Epithelial cell of esophagus (primary cell): ENCODE data around the gene IMP4.
"Not testable (repeated sequence)": the region's sequence is repeated elsewhere in the genome, so short reads cannot be mapped to it uniquely, and the experiment has no call there.

Source experiments
- DNase-seq: peaks from one replicate; pipeline ENCODE4 v3.0.0; 2010; ENCODE audit warnings: low read depth
- H3K4me3 ChIP-seq: 2 replicates; pipeline ENCODE4 v1.5.1; 2011; ENCODE audit warnings: mild to moderate bottlenecking, low read length, control low read depth
- CTCF ChIP-seq: IDR thresholded peaks from 2 replicates; pipeline ENCODE4 v1.5.1; 2011; ENCODE audit warnings: low read depth, mild to moderate bottlenecking, low read length, control low read depth, inconsistent platforms; ENCODE audit not compliant: insufficient read depth; ENCODE audit errors: missing control alignments

Gene IMP4

GRCh38 chr2:130327703-130328527 is 14.8 kb upstream of the IMP4 start:
- no peak overlapping the region for H3K4me3 ChIP-seq
- TF ChIP-seq CTCF, result no peak
- peak; percentile 80 for DNase-seq

GRCh38 chr2:130328710-130329109 is 14.0 kb upstream of the IMP4 start:
- no peak for TF ChIP-seq CTCF
- no peak overlapping the region for H3K4me3 ChIP-seq
- DNase-seq, result peak; percentile 97

GRCh38 chr2:130332271-130333073 is 10.2 kb upstream of the IMP4 start:
- DNase-seq, result peak; percentile 92
- TF ChIP-seq CTCF, result peak; percentile 98
- no peak overlapping the region for H3K4me3 ChIP-seq

- not testable (repeated sequence) for H3K4me3 ChIP-seq, DNase-seq
Measured at GRCh38 chr2:130333253-130333652, 9.4 kb upstream of the IMP4 start.

GRCh38 chr2:130334026-130334425 is 8.7 kb upstream of the IMP4 start:
- DNase-seq, result no peak
- no peak for TF ChIP-seq CTCF
- no peak overlapping the region for H3K4me3 ChIP-seq

- DNase-seq, result no peak
Measured at GRCh38 chr2:130335226-130335625, 7.5 kb upstream of the IMP4 start.

More at GRCh38 chr2:130335226-130335625, 7.5 kb upstream of the IMP4 start:
- no peak for TF ChIP-seq CTCF
- H3K4me3 ChIP-seq, result no peak overlapping the region
